Stimulated activated CD4-positive, alpha-beta T cell treated with anti-CD3 and anti-CD28 coated beads, TNF-alpha, amount 100 ng/mL, for 4 hours (primary cell): ENCODE results near the gene SSBP3.

Experiments
- DNase-seq, 3 experiments: peaks; one replicate each; pipeline ENCODE4 v3.0.0-alpha.2; 2020; ENCODE audit warnings: low read depth in 3 of 3

The SSBP3 gene

DNA sequence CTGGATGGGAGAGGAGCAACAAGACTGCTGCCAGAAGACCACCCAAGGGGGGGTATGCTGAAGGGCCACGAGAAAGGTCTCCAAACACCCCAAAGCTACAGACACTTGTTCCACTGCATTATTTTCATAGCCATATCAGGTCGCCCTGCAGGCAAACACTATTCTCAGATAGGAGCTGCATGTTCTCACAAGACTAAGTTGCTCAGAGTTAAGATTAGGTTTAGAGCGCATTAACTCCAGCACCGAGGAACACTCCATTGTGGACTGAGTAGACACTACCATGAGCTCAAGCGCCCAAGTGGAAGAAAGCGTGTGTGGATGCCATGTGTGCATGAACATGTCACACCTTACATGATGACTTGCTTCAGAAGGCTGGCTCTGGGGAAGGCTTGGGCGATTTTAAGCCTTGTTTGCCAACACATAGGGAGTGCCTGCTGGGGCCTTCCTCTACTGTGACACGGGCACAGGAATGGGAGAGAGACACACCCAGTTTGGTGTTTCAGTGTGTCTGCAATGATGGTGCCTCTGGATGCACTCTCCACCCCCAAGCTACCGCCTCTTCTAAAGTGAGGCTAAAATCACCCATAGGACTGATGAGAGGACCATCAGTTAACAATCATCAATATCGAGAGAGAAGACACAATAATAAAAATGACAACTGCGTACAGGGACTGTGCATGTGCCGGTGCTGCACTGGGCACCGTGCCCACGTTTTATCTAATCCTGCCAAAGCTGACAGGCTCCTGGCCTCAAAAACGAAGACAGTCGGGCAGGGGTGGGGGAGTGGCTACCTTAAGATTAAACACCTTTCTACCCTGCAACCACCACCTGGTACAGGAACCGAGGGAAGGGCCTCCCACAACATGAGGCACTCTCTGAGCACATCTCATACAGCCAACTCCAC lies 34.9 kb downstream of the SSBP3 start:
- no peak for DNase-seq

DNA sequence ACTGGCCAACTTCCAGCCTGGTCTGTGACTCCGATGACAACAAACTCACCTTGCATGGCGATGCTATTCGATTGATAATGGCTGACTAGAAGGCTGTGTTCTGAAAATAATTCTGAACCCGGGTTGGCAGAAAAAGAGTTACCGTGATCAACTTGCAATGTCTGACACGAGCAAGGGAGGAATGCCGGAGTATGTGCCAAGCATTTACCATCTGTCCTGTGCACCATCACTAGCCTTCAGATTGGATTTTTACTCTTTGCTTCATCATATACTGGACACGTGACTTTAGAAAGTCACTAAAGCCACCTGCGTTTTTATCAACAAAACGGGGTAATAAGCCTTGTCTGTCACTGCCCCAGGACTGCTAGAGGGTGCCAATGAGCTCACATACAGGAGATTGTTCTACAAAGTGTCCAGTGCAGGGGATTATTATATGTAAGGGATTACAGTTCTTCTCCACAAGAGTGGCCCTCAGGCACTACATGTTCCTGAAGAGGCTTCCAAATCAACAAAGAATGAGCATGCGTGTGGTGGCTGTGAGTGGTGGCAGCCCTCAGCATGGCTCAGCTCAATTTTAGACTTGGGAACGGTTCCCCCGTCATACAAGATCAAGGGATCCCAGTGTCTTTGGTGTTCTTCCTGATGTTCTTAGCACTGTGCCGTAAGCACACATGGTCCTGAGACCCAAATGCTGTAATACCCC lies 35.8 kb downstream of the SSBP3 start:
- no peak for DNase-seq

DNA sequence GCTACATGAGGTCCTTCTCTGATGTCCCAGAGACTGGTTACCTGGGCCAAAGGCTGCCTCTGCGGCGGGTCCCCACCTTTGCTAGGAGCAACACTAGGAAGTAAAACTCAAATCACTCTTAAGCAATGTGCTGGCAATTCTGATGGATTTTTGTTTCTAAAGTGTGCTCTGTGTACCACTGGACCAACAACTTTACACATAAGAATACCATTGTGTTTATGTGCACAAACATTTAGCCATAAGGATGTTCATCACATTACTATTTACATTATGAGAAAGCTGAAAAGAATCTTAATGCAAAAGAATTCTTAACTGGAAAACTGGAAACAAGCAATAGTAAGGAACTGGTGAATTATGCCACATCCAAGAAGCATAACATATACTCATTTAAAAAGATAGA lies 38.6 kb downstream of the SSBP3 start:
- DNase-seq: no peak

DNA sequence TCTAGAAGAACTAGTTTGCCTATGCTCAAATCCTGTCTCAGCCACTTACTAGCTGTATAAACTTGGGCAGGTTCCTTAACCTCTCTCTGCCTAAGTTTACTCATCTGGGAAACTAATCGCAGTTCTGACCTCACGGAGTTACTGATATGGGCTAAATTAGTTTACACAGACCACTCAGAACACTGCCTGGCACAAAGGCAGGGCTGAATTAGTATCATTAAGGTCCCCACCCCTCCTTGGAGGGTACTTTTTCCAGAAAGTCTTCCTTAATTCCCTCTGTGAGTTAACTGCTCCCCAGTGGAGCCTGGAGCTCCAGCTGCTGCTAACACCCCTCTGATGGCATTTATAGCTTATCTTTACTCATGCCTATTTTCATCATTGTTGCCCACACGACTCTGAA lies 40.3 kb downstream of the SSBP3 start:
- DNase-seq: no peak

DNA sequence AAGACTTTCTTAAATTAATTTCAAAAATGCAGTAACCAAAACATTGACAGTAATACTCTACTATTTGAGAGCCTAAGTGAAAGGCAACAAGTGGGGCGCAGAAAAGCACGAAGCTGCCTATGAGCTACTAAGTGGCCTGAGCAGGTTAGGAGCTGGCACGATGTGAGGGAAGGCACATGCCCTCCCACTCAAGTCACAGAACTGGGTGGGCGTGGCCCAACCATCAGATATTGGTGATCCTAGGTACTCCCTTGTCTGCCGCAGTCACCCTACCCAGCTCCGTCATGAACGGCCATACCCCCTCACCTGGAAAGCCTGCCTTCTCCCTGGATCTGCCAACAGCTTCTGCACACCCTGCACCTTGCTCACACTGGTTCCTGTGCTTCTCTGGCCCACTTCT lies 40.8 kb downstream of the SSBP3 start:
- no peak for DNase-seq

DNA sequence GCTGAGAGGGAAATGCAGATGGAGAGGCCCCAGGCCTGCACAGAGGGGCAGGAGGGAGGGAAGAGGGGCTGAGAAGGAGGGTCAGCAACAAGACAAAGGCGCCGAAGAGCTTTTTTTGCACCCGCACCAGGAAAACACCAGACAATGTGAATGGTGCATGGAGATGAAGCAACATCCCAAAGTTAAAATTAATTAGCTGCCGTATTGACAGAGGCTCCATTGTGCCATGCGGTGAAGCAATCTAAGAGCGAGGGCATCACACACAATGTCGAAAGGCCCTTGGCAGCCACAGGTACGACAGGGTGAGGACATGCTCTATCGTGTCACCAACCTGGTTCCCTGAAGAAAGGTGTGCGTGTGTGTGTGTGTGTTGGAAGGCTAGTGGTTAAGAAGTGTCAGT lies 41.2 kb downstream of the SSBP3 start:
- DNase-seq: no peak

DNA sequence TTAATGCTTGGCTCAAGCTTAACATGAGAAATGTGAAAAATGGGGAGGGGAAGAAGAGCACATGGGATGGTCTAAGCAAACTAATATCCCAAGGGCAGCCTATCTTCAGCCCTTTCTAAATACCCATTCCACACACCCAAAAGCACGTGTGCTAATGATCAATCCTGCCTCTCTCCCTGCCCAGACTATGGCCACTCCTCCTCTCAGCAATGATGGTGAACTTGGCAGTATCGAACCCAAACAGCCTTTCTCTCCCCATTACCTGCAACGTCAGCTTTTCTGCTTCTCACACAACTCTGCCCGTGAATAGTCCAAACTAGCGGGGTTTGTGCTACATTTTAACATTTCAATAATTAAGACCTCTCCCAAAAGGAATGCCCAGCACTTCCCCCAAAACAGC lies 41.6 kb downstream of the SSBP3 start:
- DNase-seq: no peak

DNA sequence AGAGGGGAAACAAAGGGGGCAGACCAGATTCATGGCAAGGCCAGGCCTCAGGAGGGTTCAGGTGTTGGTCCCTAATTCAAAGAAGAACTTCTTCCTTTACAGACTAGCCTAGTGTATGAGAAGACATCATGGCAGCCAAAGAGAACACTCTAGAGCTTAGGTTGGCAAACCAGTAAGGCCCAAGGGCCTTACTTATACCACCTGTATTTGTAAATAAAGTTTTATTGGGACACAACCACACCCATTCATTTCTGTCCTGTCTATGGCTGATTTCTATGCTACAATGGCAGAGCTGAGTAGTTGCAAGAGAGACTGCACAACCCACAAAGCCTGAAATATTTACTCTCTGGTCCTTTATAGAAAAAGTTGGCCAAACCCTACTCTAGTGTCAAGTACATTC lies 42.3 kb downstream of the SSBP3 start:
- DNase-seq: no peak

DNA sequence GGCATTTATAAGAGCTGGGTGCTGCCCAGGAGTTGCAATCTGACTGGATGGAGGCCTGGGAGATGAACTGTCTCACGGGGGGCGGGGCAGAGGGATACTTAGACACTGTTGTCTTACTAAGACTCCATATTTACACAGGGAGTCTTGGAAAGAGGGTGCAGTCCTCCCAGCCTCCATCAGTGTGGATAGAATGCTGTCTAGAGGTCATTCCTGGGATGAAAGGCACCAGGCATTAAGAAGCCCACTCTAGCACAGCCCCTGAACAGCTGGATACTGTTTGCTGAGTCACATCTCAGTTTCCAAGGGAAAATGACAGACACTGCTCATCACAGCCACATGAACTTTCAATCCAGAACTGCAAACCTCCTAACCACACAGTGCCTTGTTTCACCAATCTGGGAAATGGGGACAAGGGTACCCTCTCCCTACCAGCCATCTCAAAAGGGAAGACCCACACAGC lies 43.3 kb downstream of the SSBP3 start:
- DNase-seq: no peak

DNA sequence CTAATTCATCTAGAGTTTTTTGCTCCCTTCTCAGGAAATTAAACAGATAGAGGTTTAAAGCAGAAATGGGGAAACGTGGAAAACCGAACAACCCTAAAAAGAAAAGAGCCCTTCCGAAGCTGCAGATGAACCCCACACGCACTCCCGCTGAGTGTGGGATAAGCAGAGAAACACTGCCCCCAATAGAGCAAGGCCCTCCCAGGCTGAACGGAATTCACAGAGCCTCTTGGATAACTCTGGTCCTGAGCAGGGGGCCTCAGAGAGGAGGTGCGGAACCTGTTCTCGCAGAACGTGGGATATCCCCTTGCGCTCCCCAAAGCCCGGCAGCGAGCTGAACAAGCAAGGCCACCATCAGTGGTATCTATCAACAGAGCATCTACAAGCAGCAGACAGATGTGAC lies 44.9 kb downstream of the SSBP3 start:
- DNase-seq: no peak

DNA sequence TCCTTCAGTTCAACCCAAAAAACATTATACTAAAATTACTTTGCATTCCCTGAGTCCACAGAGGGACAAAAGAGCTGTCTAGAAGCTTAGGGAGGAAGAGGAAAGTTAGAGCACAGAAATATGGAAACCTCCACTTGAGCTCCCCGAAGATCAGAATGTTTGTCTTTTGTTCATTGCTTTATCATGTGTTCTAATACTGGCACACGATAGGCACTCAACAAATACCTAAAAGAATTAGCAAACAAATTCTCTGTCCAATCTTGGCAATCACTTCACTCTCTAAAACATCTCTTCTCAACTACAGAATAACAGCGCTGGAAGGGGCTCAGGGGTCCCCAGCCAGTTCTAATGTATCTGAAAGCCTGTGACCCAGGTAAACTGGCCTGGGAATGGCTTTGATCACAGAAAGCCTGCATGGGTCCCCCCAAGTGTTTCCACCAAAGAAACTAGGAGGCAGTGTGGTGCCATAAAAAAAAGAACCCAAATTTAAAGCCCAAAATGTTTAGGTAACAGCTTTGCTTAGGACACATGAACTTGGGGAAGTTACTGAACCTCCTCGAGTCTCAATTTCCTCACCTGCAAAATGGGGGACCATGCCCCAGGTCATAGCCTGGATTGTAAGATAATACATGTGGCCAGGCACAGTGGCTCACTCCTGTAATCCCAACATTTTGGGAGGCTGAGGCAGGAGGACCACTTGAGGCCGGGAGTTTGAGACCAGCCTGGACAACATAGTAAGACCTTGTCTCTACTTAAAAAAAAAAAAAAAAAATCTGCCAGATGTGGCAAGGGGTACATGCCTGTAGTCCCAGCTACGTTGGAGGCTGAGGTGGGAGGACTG lies 45.8 kb downstream of the SSBP3 start:
- no peak for DNase-seq

DNA sequence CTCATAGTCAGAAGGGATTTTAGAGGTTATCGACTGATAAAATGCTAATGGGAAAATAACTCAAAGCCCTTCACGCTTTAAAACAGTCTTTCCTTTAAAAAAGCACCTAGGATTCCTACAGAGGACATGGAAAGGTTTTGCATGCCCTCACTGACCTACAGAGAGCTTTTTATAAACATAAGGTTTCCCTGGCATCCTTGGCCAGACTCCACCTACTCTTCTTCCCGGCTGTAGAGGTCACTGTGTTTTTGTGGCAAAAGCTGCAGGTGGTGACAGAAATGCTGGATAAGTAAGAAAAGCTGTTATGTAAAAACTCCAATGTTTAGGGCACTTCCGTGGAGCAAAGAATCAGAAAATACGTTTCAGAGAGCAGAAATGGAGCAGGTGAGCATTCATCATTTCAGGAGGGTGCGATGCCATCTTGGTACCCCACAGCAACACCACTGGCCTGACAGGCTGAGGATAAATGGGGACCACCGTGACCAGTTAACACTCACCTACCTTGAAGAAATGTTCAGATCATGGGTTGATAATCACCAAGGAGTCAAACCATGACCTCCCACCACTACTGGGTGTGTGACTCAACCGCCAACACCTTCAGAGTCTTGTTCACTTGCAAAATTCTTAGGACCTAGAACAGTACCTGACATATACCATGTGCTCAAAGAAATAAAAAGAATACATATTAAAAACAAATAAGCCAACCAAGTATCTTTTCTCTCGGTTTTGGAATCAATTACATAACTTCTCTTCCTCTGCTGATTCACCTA lies 46.6 kb downstream of the SSBP3 start:
- DNase-seq: no peak

DNA sequence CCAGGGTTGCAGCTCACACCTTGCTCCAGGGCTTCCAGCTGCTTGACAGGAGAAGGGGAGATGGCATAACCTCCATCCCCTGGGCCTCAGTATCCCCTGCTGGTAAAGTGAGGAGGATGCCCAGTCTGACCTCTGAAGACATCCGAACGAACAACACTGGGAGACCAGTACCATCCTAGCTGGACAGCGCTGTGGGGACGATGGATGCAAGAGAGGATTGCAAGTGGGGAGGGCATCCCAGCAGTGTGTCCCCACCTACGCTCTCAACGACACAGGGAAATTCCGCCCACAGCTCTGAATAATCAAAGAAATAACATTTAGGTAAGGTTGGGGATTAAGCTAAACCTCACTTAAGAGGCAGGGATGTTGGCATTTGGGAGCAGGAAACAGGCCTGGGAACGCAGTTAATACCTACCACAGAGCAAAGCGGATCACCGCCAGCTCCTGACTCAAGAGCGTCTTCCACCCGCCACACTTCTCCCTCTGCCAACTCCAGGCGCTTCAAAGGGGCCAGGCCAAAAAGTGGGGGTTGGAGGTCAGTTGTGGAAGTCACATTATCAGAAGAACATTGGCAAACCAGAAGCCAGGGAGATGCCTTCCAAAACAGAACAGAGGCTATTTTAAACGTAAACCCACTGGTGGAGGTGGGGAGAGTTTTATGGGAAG lies 47.6 kb downstream of the SSBP3 start:
- DNase-seq: no peak

DNA sequence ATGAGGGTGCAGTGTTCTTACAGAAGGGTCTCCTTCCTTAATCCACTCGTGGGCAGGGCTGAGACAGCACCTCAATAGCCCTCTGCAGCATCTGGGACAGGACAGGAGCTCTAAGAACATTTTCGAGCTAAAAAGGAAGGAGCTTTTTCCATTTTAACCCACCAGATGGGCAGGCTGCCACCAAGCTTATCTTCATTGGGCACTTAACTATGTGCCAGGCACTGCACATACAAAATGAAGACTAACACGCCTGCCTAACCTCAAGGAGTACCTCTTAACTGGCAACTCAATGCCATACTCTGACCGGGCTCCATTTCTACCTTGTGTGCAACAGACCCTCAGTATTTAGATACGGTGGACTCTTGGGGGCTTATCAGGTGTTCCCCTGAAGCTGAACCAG lies 48.2 kb downstream of the SSBP3 start:
- no peak for DNase-seq

DNA sequence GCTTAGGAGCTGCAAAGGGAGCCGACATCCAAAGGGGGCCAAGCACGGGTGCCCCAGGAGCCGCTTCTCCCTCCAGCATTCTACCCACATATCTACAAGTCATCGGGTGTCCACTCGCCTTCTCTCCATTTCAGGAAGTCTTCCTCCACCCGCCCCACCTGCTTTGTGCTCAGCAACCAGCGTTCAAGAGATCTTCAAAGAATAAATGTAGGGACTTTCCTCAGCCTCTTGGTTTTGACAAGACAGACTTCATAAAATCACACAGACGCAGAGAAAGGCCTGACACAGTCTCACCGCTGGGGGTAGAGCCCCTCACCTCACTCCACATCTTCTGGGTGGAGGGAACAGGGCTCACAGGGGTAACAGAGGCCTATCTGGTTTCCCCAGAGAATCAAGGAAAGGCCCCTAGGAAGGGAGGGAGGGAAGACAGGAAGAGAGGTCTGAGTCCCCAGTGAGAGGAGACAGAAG lies 49.5 kb downstream of the SSBP3 start:
- DNase-seq: peak in 2 of 3 experiments; percentile 6 to 19

DNA sequence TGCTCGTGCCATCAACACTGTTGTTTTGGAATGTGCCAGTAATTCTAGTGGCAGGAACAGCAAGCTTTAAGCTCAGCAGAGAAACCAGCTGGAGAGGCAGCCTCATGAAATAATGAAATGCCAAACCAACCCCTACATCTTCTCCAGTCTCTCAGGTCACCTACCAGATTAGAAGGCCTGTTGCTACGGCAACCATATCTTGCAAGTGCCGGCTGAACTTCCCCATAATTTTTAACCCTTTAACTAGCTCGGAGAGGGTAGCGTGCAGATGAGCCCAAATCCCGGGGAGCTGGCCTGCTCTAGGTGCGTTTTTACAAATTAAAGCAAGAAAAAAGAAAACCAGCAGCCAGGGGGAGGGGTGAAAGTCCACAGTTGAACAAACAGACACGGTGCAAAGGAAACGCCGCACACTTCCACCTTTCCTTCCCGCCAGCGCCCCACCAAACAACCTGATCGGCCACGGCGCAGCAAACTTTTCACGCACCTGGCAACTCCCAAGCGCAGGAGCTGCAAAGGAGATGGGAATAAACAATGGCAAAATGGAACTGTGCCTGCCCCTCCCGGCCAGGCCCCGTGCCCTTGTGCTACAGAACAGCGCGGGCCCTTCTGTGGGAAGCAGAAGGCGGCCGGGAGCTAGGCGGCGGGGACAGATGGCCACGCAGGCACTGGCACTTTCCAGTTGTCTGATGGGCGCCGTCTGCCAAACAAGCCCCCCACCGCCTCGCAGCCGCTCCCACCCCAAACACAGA lies 50.1 kb downstream of the SSBP3 start:
- DNase-seq: no peak

DNA sequence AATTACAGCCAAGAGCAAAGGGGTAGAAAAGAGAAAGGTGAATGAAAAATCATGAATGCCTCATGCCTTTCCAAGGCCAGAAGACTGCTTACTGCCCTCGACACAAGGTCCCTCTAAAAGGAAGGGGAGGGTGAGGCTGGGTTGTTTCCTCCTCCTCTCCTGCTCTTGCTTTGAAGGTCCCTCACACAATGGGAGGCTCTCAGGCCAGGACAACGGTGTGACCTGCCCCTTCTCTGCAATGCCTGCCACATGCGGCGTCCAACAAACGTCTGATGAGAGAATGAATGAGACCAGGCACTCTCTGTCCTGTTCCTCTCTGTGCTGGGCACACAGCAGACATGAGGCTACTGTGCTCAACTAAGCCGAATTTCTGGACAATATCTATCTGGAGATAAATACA lies 51.3 kb downstream of the SSBP3 start:
- no peak for DNase-seq

DNA sequence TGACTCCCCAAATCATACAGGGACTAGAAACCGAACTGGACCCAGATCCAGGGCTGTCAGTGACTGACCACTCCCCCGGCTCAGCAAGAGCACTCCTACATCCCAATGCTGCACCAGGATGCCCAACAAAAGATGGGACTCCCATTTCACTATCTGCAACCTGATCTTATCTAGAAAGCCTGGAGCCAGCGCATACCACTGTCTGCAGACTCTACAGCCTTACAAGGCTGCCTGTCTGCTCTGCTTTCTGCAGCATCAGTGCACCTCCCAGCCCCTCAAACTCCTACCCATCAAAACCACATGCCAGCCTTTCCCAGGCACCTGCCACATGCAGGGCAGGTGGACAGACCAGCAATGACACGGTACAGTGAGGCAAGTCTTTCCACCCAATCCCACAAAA lies 52.2 kb downstream of the SSBP3 start:
- no peak for DNase-seq

DNA sequence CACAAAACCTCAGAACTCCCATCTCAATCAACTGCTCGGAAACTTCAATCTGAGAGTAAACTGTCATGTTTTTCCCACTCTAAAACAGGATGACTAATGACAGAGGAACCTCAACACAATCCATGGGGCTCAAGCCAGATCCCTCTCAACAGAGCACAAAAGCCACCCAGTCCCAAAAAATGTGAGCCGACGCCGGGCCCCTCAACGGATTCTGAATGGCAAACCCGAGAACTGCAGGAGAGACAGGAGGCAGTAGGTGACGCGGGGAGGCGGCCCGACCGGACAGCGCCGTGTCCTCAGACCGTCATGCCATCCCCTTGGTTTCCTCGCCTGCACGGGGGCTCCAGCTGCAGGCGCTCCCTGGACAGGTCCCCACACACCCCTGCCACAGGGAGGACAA lies 53.4 kb downstream of the SSBP3 start:
- no peak for DNase-seq

DNA sequence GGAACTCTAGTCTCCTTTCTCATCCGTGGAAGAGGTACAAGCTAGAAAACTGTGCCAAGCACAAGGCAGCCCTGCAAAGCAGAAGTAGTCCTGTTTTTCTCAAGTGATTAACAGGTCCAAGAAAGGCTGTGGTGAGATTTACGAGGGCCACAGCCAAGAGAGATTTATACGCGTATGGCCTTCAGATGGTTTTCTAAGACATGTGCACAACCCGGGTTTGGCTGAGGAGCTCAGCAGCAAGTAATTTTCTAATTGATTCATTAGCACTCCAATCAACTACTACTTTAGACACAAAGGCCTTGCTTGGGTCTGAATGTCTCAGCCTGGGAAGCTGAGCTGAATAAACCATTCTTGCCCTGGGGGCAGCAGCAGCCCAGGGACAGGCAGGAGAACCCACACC lies 55.8 kb downstream of the SSBP3 start:
- no peak for DNase-seq
